Body of pancreas (tissue), 4 donors: ENCODE results near the gene TEX29. TPM values are rescaled to one million over a fixed set of nuclear protein-coding genes. Genes with fewer than 3 reads are reported as not detected.

Experiments
- ATAC-seq: fragments of 150-250 bp; one replicate; pipeline ENCODE4 v1.9.1; 2016
- DNase-seq, 4 donors: peaks; one replicate each; pipeline ENCODE4 v3.0.0-alpha.2; 2019
- H3K27ac ChIP-seq, 4 donors: fragments of 200-600 bp; sonication (generic); 1 replicate in 3 of 4; 2 replicates in 1 of 4; pipeline versions ENCODE4 v1.5.1 to v1.6.1; 2016 to 2019; ENCODE audit warnings: mild to moderate bottlenecking in 1 of 4, mixed read lengths in 1 of 4, moderate library complexity in 1 of 4
- H3K27me3 ChIP-seq, 2 donors: fragments of 200-600 bp; sonication (generic); one replicate each; pipeline ENCODE4 v1.6.0; 2016; ENCODE audit warnings: mild to moderate bottlenecking in 1 of 2
- H3K36me3 ChIP-seq, 2 donors: fragments of 200-600 bp; sonication (generic); replicated peaks in 1 of 2; 2 replicates each; pipeline ENCODE4 v1.5.1; 2016; ENCODE audit warnings: low read depth in 2 of 2; ENCODE audit not compliant: insufficient read depth in 1 of 2
- H3K4me1 ChIP-seq: fragments of 200-600 bp; sonication (generic); one replicate; pipeline ENCODE4 v1.6.0; 2016
- H3K4me3 ChIP-seq, 2 donors: fragments of 200-600 bp; sonication (generic); 1 replicate in 1 of 2; 2 replicates in 1 of 2; pipeline ENCODE4 v1.5.1; 2016 to 2019
- H3K9me3 ChIP-seq, 3 donors: fragments of 200-600 bp; sonication (generic); 1 replicate in 2 of 3; 2 replicates in 1 of 3; pipeline ENCODE4 v1.5.1; 2016
- CTCF ChIP-seq, 7 experiments: fragments of 450-650 bp in 4 of 7; fragments of 200-600 bp in 3 of 7; sonication (generic) in 3 of 7; IDR thresholded peaks; one replicate each; pipeline ENCODE4 v1.5.1; 2016 to 2019; ENCODE audit warnings: antibody characterized with exemption in 7 of 7
- POLR2A ChIP-seq, 3 donors: fragments of 450-650 bp; IDR thresholded peaks; one replicate each; pipeline ENCODE4 v1.6.1; 2016; ENCODE audit warnings: antibody characterized with exemption in 3 of 3, mild to moderate bottlenecking in 2 of 3
- WGBS, 2 donors: methylation state at CpG; one replicate each; pipeline ENCODE4 v1.1.5; 2017; 5-methylcytosine and 5-hydroxymethylcytosine counted together
- intact Hi-C: fragments of 100-400 bp; cut with DNase I; formaldehyde crosslinking; loops from one replicate; pipeline ENCODE4 v1.15.1; 2023
- total RNA-seq, 2 donors: library from RNA; depleted of rRNA; stranded (reverse); fragments of >200 nt; gene quantifications; one replicate each; pipeline ENCODE4 v1.1.0, GENCODE V29; 2016

TEX29 gene
- total RNA-seq, 2 donors from 2014 or later = not detected

- H3K4me3 ChIP-seq = no peak overlapping the region
- no peaks in the 10 kb centered on the region for H3K36me3 ChIP-seq
- DNase-seq = no peak
- no peaks in the 10 kb centered on the region for H3K9me3 ChIP-seq
- WGBS, 2 donors = 73 to 75% methylated on average over 15 to 17 of the region's 17 CpGs
- H3K27ac ChIP-seq = no peak overlapping the region
- TF ChIP-seq CTCF (IDR thresholded peaks at IDR 0.05) (no peak), POLR2A (IDR thresholded peaks at IDR 0.05) (no peak)
- no peaks in the 10 kb centered on the region for H3K4me1 ChIP-seq
- no peaks in the 10 kb centered on the region for H3K27me3 ChIP-seq
- no peak for ATAC-seq
- intact Hi-C loops = no loop called here
These were observed 44.9 kb downstream of the TEX29 start for GRCh38 chr13:111365149-111366005.

DNA sequence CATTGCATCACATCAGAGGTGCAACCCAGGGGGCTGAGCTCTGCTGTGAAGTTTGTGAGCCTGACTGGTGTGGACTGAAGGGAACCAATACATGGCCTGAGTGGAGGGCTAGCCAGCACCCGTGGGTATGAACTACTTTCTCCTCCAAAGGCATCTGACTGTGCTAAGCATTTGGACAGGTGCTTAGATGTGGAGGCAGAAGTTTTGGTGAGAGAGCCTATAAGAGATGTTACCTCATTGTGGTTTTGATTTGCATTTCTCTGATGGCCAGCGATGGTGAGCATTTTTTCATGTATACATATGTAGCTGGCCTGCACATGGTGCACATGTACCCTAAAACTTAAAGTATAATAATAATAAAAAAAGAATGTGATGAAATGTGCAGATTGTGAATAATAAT is 46.9 kb downstream of the TEX29 start:
- intact Hi-C loops = no loop called here
- no peak overlapping the region for H3K4me3 ChIP-seq
- TF ChIP-seq POLR2A (IDR thresholded peaks at IDR 0.05) = no peak
- no peak for TF ChIP-seq CTCF (IDR thresholded peaks at IDR 0.05)
- no peaks in the 10 kb centered on the region for H3K9me3 ChIP-seq
- no peak for ATAC-seq
- H3K27me3 ChIP-seq = no peaks in the 10 kb centered on the region
- no peaks in the 10 kb centered on the region for H3K36me3 ChIP-seq
- no peak for DNase-seq
- H3K27ac ChIP-seq = no peak overlapping the region
- no peaks in the 10 kb centered on the region for H3K4me1 ChIP-seq
- 66 to 67% methylated on average over 2 of the region's 2 CpGs for WGBS, 2 donors

- Histone ChIP-seq H3K4me1 (no peaks in the 10 kb centered on the region), H3K27ac (no peak overlapping the region), H3K27me3 (no peaks in the 10 kb centered on the region), H3K36me3 (no peaks in the 10 kb centered on the region), H3K9me3 (no peaks in the 10 kb centered on the region), H3K4me3 (no peak overlapping the region)
- no peak for DNase-seq
- WGBS, 2 donors = 71 to 81% methylated on average over 4 of the region's 4 CpGs
- intact Hi-C loops = no loop called here
- TF ChIP-seq POLR2A (IDR thresholded peaks at IDR 0.05) (no peak), CTCF (IDR thresholded peaks at IDR 0.05) (no peak)
- ATAC-seq = no peak
These were observed 47.6 kb downstream of the TEX29 start for GRCh38 chr13:111368091-111368490.

GRCh38 chr13:111370147-111370546 is 49.7 kb downstream of the TEX29 start:
- ATAC-seq (no peak), DNase-seq (no peak)
- Histone ChIP-seq H3K27me3 (no peaks in the 10 kb centered on the region), H3K9me3 (no peaks in the 10 kb centered on the region), H3K4me1 (no peaks in the 10 kb centered on the region), H3K27ac (no peak overlapping the region), H3K36me3 (no peaks in the 10 kb centered on the region), H3K4me3 (no peak overlapping the region)
- intact Hi-C loops = no loop called here
- TF ChIP-seq POLR2A (IDR thresholded peaks at IDR 0.05) = no peak
- WGBS, 2 donors = 69 to 70% methylated on average over 5 of the region's 5 CpGs

GRCh38 chr13:111370570-111371535 is 50.4 kb downstream of the TEX29 start:
- ATAC-seq = no peak
- WGBS, 2 donors = 72 to 73% methylated on average over 29 of the region's 29 CpGs
- Histone ChIP-seq H3K27me3 (no peaks in the 10 kb centered on the region), H3K9me3 (no peaks in the 10 kb centered on the region), H3K4me1 (no peaks in the 10 kb centered on the region), H3K4me3 (no peak overlapping the region), H3K27ac (no peak overlapping the region), H3K36me3 (no peaks in the 10 kb centered on the region)
- TF ChIP-seq POLR2A (IDR thresholded peaks at IDR 0.05) = no peak
- TF ChIP-seq CTCF (IDR thresholded peaks at IDR 0.05) = no peak
- intact Hi-C loops = no loop called here
- DNase-seq = no peak
